GM12891 (cell line): ENCODE data around the gene JMJD7.
"Not testable (repeated sequence)": the region's sequence is repeated elsewhere in the genome, so short reads cannot be mapped to it uniquely, and the experiment has no call there.

ENCODE experiments used
- DNase-seq: peaks from one replicate; pipeline ENCODE4 v3.0.0; 2011; ENCODE audit warnings: low spot score; ENCODE audit not compliant: insufficient read length
- FAIRE-seq: peaks from 2 replicates; lab custom pipeline; 2011; peaks lifted over from hg19 to GRCh38; lab: Jason Lieb, UNC
- PAX5 ChIP-seq: IDR thresholded peaks from 2 replicates; pipeline ENCODE4 v1.6.1; 2011; ENCODE audit warnings: low read length, moderate library complexity, mild to moderate bottlenecking; ENCODE audit not compliant: insufficient read depth, severe bottlenecking
- POLR2A ChIP-seq: IDR thresholded peaks from 2 replicates; pipeline ENCODE4 v1.6.1; 2011; ENCODE audit warnings: low read depth, low read length, control low read depth
- POLR2AphosphoS5 ChIP-seq: IDR thresholded peaks from 2 replicates; pipeline ENCODE4 v1.6.1; 2011; ENCODE audit warnings: low read depth, low read length, control low read depth
- POU2F2 ChIP-seq: IDR thresholded peaks from 2 replicates; pipeline ENCODE4 v1.6.1; 2011; ENCODE audit warnings: low read depth, mild to moderate bottlenecking, control low read depth, low read length, moderate library complexity
- SPI1 ChIP-seq: IDR thresholded peaks from 2 replicates; pipeline ENCODE4 v1.6.1; 2011; ENCODE audit warnings: low read depth, low read length, control low read depth
- TAF1 ChIP-seq: IDR thresholded peaks from 2 replicates; pipeline ENCODE4 v1.6.1; 2011; ENCODE audit warnings: low read depth, low read length, control low read depth

The JMJD7 gene

DNA sequence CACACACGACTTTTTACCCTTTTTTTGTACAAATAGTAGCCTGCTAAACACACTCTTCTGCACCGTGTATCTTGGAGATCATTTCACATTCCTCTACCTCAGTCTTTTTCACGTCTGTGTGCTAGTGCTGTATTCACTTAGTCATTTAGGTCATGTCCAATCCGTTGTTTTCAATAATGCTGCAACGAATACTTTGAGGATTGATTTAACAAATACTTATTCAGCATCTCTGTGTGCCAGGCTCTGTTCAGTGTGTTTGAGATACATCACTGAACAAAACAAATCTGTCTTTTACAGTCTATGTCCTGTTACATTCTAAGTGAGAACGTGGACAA, 882 bp downstream of the JMJD7 start:
- DNase-seq (no peak), FAIRE-seq (peak; percentile 56)
- TF ChIP-seq POLR2A (no peak), POLR2AphosphoS5 (no peak), TAF1 (no peak), SPI1 (no peak), PAX5 (no peak), POU2F2 (no peak)

DNA sequence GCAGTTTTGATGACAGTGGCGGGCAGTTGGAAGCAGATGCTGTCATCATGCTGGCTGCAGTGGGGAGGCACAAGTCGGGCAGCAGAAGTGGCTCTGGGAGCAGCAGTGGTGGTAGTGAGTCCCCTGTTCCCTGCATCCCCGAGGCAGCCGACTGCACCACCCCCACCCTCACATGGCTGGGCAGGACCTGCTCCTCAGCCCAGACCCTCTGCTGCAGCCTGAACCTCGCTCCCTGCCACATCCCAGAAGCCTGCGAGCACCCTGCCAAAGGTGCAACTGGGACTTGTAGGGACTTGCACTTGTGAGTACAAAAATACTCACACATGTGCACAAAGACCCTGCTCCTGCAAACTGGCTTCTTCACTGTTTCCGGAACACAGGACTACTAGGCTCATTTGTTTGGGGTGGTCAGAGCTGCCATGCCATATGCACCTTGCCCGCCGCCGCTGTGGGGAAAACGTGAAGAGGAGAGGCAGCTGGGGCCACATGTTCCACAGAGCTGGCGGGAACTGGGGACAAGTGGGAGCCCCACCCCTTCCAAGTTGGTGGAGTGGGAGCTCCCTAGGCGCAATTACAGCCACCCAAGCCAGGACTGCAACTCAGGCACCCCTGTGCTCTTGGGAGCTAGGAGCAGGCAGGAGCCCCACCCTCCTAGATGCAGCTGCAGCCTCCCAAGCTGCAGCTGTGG, 2.2 kb downstream of the JMJD7 start:
- DNase-seq = no peak
- no peak for FAIRE-seq
- TF ChIP-seq SPI1 (no peak), TAF1 (no peak), POLR2A (no peak), POU2F2 (no peak), POLR2AphosphoS5 (no peak), PAX5 (no peak)

DNA sequence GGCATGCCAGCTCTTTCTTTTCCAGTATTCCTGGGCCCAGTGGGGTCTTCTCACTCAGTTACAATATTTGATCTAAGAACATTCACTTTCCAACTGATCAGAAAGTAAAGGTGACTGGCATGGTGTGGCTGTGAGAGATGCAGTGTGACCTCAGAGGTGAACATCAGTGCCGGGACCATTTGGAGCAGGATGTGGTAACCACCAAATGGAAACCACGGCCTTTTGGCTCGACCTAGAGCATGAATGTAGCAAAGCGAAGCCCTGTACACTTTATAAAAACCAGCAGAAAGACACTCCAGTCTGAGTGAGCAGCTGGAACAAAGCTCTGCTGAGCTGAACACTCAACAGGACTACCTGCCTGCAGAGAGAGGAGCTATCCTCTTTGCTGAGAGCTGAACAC, 3.4 kb downstream of the JMJD7 start:
- DNase-seq = not testable (repeated sequence)
- FAIRE-seq = peak; percentile 66

DNA sequence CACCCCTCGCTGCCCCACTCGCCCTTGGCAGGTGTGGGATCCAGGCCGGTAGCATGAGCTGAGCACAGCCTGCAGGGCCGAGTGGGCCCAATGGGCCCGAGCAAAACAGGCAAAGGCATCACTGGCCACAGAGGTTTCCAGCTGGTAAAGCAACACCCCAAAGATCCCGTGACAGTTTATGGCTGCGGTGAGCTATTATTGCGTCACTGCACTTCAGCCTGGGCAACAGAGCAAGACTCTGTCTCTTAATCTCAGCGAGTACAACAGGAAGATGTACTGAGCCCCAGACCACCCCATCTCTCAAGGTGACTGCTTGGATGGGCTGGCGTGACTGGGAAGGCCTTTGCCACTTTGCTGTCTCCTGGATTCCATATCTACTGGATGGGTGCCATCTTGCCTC, 4.3 kb downstream of the JMJD7 start:
- DNase-seq (no peak), FAIRE-seq (no peak)
- TF ChIP-seq PAX5 (no peak), POLR2AphosphoS5 (no peak)

DNA sequence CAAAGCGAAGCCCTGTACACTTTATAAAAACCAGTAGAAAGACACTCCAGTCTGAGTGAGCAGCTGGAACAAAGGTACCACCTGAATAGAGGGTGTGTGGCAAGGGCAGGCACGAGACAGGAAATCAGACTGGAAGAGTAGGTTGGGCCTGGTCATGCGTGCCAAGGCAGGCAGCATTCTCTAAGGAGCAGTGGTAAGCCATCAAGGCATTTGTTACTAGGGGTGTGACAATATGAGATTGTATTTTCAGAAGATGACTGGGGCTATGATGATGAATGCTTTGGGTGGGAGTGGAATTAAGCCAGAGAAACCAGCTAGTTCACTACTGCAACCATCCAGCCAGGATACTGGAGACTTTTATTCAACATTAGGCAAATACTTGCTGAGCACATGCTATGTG, 5.0 kb downstream of the JMJD7 start:
- TF ChIP-seq SPI1 (no peak), POLR2AphosphoS5 (no peak), TAF1 (no peak), POU2F2 (no peak)
- no peak for DNase-seq
- peak; percentile 74 for FAIRE-seq

- DNase-seq (no peak), FAIRE-seq (no peak)
- TF ChIP-seq PAX5 (no peak), TAF1 (no peak), POU2F2 (no peak), SPI1 (no peak), POLR2A (no peak), POLR2AphosphoS5 (no peak)
Observed at GRCh38 chr15:41834096-41834495, 6.2 kb downstream of the JMJD7 start.

DNA sequence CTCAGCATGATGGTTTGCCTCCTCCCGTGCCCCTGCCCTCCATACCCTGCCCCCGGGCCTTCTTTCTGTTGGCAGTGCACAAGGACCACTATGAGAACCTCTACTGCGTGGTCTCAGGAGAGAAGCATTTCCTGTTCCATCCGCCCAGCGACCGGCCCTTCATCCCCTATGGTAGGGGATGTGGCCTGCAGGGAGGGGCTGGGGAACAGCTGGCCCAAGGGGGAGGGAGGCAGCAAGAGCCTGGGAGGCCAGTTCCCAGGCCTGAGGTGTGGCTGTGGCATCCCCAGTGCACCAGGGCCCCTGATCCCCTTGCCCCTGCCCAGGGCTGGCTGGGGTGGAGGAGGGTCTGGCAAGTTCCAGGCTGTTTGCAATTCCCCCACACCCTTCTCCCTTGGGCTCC, 8.2 kb downstream of the JMJD7 start:
- TF ChIP-seq TAF1 (no peak), SPI1 (no peak), POU2F2 (no peak), POLR2A (no peak), POLR2AphosphoS5 (no peak), PAX5 (no peak)
- FAIRE-seq (no peak), DNase-seq (no peak)

DNA sequence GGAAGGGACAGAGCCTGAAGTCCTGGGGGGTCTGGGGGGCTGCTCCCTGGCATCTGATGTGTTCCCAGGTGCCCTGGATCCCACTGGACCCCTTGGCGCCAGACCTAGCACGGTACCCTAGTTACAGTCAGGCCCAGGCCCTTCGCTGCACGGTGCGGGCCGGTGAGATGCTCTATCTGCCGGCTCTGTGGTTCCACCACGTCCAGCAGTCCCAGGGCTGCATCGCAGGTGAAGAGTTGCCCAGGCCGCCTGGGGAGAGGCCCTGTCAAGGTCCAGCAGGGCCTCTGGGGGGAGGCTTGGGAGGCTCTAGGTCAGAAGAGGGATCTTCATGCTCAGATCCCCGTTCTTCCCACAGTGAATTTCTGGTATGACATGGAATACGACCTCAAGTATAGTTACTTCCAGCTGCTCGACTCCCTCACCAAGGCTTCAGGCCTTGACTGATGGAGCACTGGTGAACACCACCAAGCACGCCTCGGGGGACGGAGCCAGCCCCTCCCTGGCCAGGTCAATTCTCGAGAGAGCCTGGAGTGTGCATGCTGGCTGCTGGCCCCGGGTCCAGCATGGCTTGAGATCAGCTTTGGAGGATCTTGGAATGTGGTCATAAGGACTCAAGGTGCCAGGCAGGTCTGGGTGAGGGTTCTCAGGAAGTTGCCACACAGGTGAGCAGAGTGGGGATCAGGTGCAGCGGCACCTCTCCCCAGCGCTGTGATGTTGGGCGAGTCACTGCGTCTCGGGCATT, 9.0 kb downstream of the JMJD7 start:
- FAIRE-seq = no peak
- no peak for DNase-seq
- no peak for TF ChIP-seq TAF1
- no peak for TF ChIP-seq PAX5
- no peak for TF ChIP-seq POU2F2
- no peak for TF ChIP-seq POLR2AphosphoS5
- TF ChIP-seq POLR2A = no peak
- TF ChIP-seq SPI1 = no peak

GRCh38 chr15:41838400-41838897, 10.6 kb downstream of the JMJD7 start, which contains the start of gene PLA2G4B:
PLA2G4B (plus strand) TSS chr15:41838847; CDS start chr15:41838914, 67 bp downstream.
- TF ChIP-seq POLR2AphosphoS5 = no peak
- no peak for TF ChIP-seq TAF1
- TF ChIP-seq POLR2A = no peak
- TF ChIP-seq POU2F2 = no peak
- TF ChIP-seq SPI1 = no peak
- no peak for TF ChIP-seq PAX5
- no peak for DNase-seq
- FAIRE-seq = no peak

- TF ChIP-seq TAF1 (no peak), SPI1 (no peak), POU2F2 (no peak), PAX5 (no peak), POLR2AphosphoS5 (no peak), POLR2A (no peak)
- no peak for DNase-seq
- no peak for FAIRE-seq
Observed at GRCh38 chr15:41839781-41840491, 12.0 kb downstream of the JMJD7 start.
